NT2/D1 (cell line): Measurements from ENCODE around the gene GP1BB.

ENCODE experiments used
- SUZ12 ChIP-seq: IDR thresholded peaks from 2 replicates; pipeline ENCODE4 v1.6.1; 2011; ENCODE audit not compliant: insufficient read length, insufficient read depth; ENCODE audit errors: extremely low read depth
- YY1 ChIP-seq: IDR thresholded peaks from 2 replicates; pipeline ENCODE4 v1.6.1; 2011; ENCODE audit not compliant: insufficient read length, insufficient read depth
- ZNF274 ChIP-seq: IDR thresholded peaks from 2 replicates; pipeline ENCODE4 v1.6.1; 2011; ENCODE audit warnings: mild to moderate bottlenecking, low read depth, low read length

DNA sequence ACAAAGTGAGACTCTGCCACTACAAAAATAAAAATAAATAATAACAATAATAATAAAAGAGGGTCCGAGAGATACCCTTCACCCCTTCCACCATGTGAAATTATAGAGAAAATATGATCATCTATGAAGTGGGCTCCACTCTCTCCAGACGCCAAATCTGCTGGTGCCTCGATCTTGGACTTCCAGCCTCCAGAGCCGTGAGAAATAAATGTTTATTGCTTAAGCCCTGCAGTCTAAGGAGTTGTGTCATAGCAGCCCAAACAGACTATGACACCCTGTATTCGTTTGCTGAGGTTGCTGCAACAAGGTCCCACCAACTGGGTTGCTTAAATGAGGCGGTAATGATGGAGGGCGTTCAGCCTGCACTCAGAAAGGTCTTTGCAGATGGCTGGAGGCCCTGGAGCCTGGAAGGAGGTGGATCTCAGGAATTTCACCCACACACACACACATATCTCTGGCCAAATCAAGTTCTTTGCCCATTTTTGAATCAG is 16.6 kb upstream of the GP1BB start:
- TF ChIP-seq YY1 = no peak
- TF ChIP-seq SUZ12 = no peak
- no peak for TF ChIP-seq ZNF274
